H1 (cell line): ENCODE data around the gene AOAH. TPM values are rescaled to one million over a fixed set of nuclear protein-coding genes. Genes with fewer than 3 reads are reported as not detected.

ENCODE experiments used
- CTCF ChIA-PET: fragments of 300-600 bp; sonication (Branson Sonifier 250); formaldehyde crosslinking; loops from one replicate; lab custom pipeline; 2021; ENCODE audit not compliant: partially characterized antibody; lab: Charles Lee
- POLR2A ChIA-PET: fragments of 300-600 bp; sonication (Branson Sonifier 250); formaldehyde crosslinking; loops from one replicate; lab custom pipeline; 2021; ENCODE audit warnings: inconsistent platforms; ENCODE audit not compliant: partially characterized antibody; lab: Charles Lee
- DNase-seq, 2 experiments: peaks; one replicate each; pipeline versions ENCODE4 v3.0.0 to v3.0.0-alpha.2; 2010 to 2022; ENCODE audit warnings: low spot score in 2 of 2, low read depth in 1 of 2, mixed read lengths in 1 of 2
- FAIRE-seq: peaks from 2 replicates; lab custom pipeline; 2011; peaks lifted over from hg19 to GRCh38; lab: Jason Lieb, UNC
- H2AFZ ChIP-seq: 2 replicates; pipeline ENCODE4 v1.8.1; 2012; ENCODE audit warnings: low read length, inconsistent platforms
- H2AK5ac ChIP-seq: 2 replicates; pipeline ENCODE4 v1.6.1; 2013; ENCODE audit warnings: low read depth, low read length
- H2BK120ac ChIP-seq: replicated peaks from 2 replicates; pipeline ENCODE3; 2013; ENCODE audit warnings: low read depth, low read length, inconsistent platforms
- H2BK12ac ChIP-seq: 2 replicates; pipeline ENCODE4 v1.6.1; 2013; ENCODE audit warnings: low read depth, low read length
- H2BK15ac ChIP-seq: 2 replicates; pipeline ENCODE4 v1.6.1; 2013; ENCODE audit warnings: low read length
- H2BK20ac ChIP-seq: 2 replicates; pipeline ENCODE4 v1.6.1; 2013; ENCODE audit warnings: low read length
- H2BK5ac ChIP-seq: 2 replicates; pipeline ENCODE4 v1.6.1; 2013; ENCODE audit warnings: low read depth, low read length
- H3K14ac ChIP-seq: 2 replicates; pipeline ENCODE4 v1.6.1; 2013; ENCODE audit warnings: inconsistent platforms; ENCODE audit not compliant: insufficient read length
- H3K18ac ChIP-seq: 2 replicates; pipeline ENCODE4 v1.6.1; 2013; ENCODE audit warnings: low read length; ENCODE audit errors: extremely low read depth
- H3K23ac ChIP-seq: 2 replicates; pipeline ENCODE4 v1.6.1; 2013; ENCODE audit warnings: inconsistent platforms; ENCODE audit not compliant: insufficient read length
- H3K23me2 ChIP-seq: 2 replicates; pipeline ENCODE4 v1.6.1; 2013; ENCODE audit warnings: low read depth, low read length
- H3K27ac ChIP-seq: 2 replicates; pipeline ENCODE4 v1.6.1; 2011; ENCODE audit warnings: low read depth, low read length, inconsistent platforms
- H3K27me3 ChIP-seq, 4 experiments: replicated peaks in 1 of 4; 1 replicate in 1 of 4; 2 replicates in 3 of 4; pipeline versions ENCODE4 v1.6.1 to v1.8.1; 2011 to 2013; ENCODE audit warnings: low read length in 3 of 4, mild to moderate bottlenecking in 3 of 4, inconsistent platforms in 2 of 4, mixed read lengths in 2 of 4, moderate library complexity in 1 of 4; ENCODE audit not compliant: control insufficient read depth in 3 of 4, insufficient read depth in 3 of 4; ENCODE audit errors: extremely low read depth in 1 of 4
- H3K36me3 ChIP-seq, 4 experiments: 2 replicates each; pipeline versions ENCODE4 v1.6.1 to v1.8.1; 2011 to 2013; ENCODE audit warnings: mild to moderate bottlenecking in 4 of 4, low read length in 3 of 4, moderate library complexity in 2 of 4, control low read depth in 1 of 4, inconsistent platforms in 1 of 4; ENCODE audit not compliant: insufficient read depth in 4 of 4, control insufficient read depth in 2 of 4
- H3K4ac ChIP-seq: replicated peaks from 2 replicates; pipeline ENCODE3; 2013; ENCODE audit warnings: low read length, low read depth, mixed read lengths, inconsistent platforms; ENCODE audit not compliant: insufficient read length
- H3K4me1 ChIP-seq, 4 experiments: replicated peaks in 1 of 4; 1 replicate in 1 of 4; 2 replicates in 3 of 4; pipeline versions ENCODE4 v1.6.1 to v1.8.1; 2011 to 2013; ENCODE audit warnings: low read length in 3 of 4, inconsistent platforms in 2 of 4, mixed read lengths in 1 of 4; ENCODE audit not compliant: insufficient read depth in 4 of 4, control insufficient read depth in 3 of 4
- H3K4me2 ChIP-seq, 2 experiments: 2 replicates each; pipeline versions ENCODE4 v1.6.1 to v1.8.1; 2011 to 2013; ENCODE audit warnings: low read depth in 2 of 2, low read length in 2 of 2, control low read depth in 1 of 2, inconsistent platforms in 1 of 2, mild to moderate bottlenecking in 1 of 2; ENCODE audit not compliant: insufficient read depth in 1 of 2
- H3K4me3 ChIP-seq, 4 experiments: fragments of 200-600, 300-600 bp in 1 of 4; sonication (generic), shearing (Covaris generic), sonication (Bioruptor Twin) in 1 of 4; 2 replicates each; pipeline versions ENCODE4 v1.5.1 to v1.8.1; 2011 to 2016; ENCODE audit warnings: low read length in 4 of 4, low read depth in 3 of 4, control low read depth in 2 of 4, inconsistent platforms in 2 of 4, mild to moderate bottlenecking in 2 of 4, mixed read lengths in 1 of 4, moderate library complexity in 1 of 4; ENCODE audit not compliant: insufficient read depth in 2 of 4; ENCODE audit errors: extremely low read depth in 1 of 4
- H3K56ac ChIP-seq: replicated peaks from 2 replicates; pipeline ENCODE3; 2013; ENCODE audit warnings: low read depth, mild to moderate bottlenecking, mixed read lengths, low read length, inconsistent platforms; ENCODE audit not compliant: insufficient read length
- H3K79me1 ChIP-seq: 2 replicates; pipeline ENCODE4 v1.6.1; 2013; ENCODE audit warnings: low read depth, low read length, control low read depth
- H3K79me2 ChIP-seq, 2 experiments: 2 replicates each; pipeline versions ENCODE4 v1.6.1 to v1.8.1; 2012 to 2013; ENCODE audit warnings: low read length in 2 of 2, mild to moderate bottlenecking in 2 of 2, inconsistent platforms in 1 of 2; ENCODE audit not compliant: insufficient read depth in 2 of 2, control insufficient read depth in 1 of 2
- H3K9ac ChIP-seq, 4 experiments: replicated peaks in 1 of 4; 1 replicate in 1 of 4; 2 replicates in 3 of 4; pipeline versions ENCODE4 v1.6.1 to v1.8.1; 2011 to 2013; ENCODE audit warnings: low read depth in 3 of 4, low read length in 3 of 4, control low read depth in 2 of 4, mild to moderate bottlenecking in 2 of 4, moderate library complexity in 2 of 4, inconsistent platforms in 1 of 4; ENCODE audit errors: extremely low read depth in 1 of 4
- H3K9me3 ChIP-seq, 2 experiments: 2 replicates each; pipeline versions ENCODE4 v1.6.1 to v1.8.1; 2012 to 2013; ENCODE audit warnings: mild to moderate bottlenecking in 2 of 2, moderate library complexity in 2 of 2, control low read depth in 1 of 2, inconsistent platforms in 1 of 2, low read depth in 1 of 2, low read length in 1 of 2, mixed read lengths in 1 of 2; ENCODE audit not compliant: insufficient read depth in 2 of 2
- H4K20me1 ChIP-seq, 2 experiments: replicated peaks in 1 of 2; 2 replicates each; pipeline versions ENCODE3 to v1.8.1; 2011 to 2013; ENCODE audit warnings: inconsistent platforms in 2 of 2, low read length in 2 of 2, mild to moderate bottlenecking in 1 of 2; ENCODE audit not compliant: insufficient read depth in 2 of 2, control insufficient read depth in 1 of 2
- H4K5ac ChIP-seq: 2 replicates; pipeline ENCODE4 v1.6.1; 2013; ENCODE audit warnings: low read length, low read depth, mixed read lengths, inconsistent platforms; ENCODE audit not compliant: insufficient read length
- H4K8ac ChIP-seq: 2 replicates; pipeline ENCODE4 v1.8.0; 2013; ENCODE audit warnings: mild to moderate bottlenecking, moderate library complexity, low read length, inconsistent platforms; ENCODE audit not compliant: insufficient read depth; ENCODE audit errors: extremely low read depth
- H4K91ac ChIP-seq: replicated peaks from 2 replicates; pipeline ENCODE3; 2013; ENCODE audit warnings: low read length, mixed read lengths, inconsistent platforms; ENCODE audit not compliant: insufficient read length
- BCL11A ChIP-seq, 2 experiments: IDR thresholded peaks; one replicate each; pipeline ENCODE4 v1.6.1; 2011; ENCODE audit warnings: low read depth in 2 of 2, low read length in 2 of 2, mild to moderate bottlenecking in 2 of 2
- BRCA1 ChIP-seq: IDR thresholded peaks from 2 replicates; pipeline ENCODE4 v1.6.1; 2012; ENCODE audit warnings: low read depth, low read length, improper control_type of control experiment
- CEBPB ChIP-seq: IDR thresholded peaks from 2 replicates; pipeline ENCODE4 v1.6.1; 2012; ENCODE audit warnings: low read depth, low read length
- CREB1 ChIP-seq: IDR thresholded peaks from 2 replicates; pipeline ENCODE4 v1.6.1; 2012; ENCODE audit warnings: inconsistent platforms
- EZH2 ChIP-seq: fragments of 200-600 bp; sonication (generic); IDR thresholded peaks from 2 replicates; pipeline ENCODE4 v1.7.1; 2012; ENCODE audit warnings: low read depth, mild to moderate bottlenecking, moderate library complexity, low read length, inconsistent platforms; ENCODE audit not compliant: severe bottlenecking
- GTF2F1 ChIP-seq: IDR thresholded peaks from 2 replicates; pipeline ENCODE4 v1.6.1; 2012; ENCODE audit warnings: low read depth, low read length, improper control_type of control experiment, borderline replicate concordance
- HDAC6 ChIP-seq: IDR thresholded peaks from one replicate; pipeline ENCODE4 v1.7.1; 2012; ENCODE audit warnings: low read depth, mild to moderate bottlenecking, inconsistent platforms, low read length, moderate library complexity
- MAX ChIP-seq: IDR thresholded peaks from 2 replicates; pipeline ENCODE4 v1.6.1; 2012; ENCODE audit warnings: inconsistent platforms
- NRF1 ChIP-seq: IDR thresholded peaks from 2 replicates; pipeline ENCODE4 v1.6.1; 2011; ENCODE audit warnings: mild to moderate bottlenecking, low read depth, low read length, improper control_type of control experiment
- POLR2A ChIP-seq, 2 experiments: IDR thresholded peaks; 1 replicate in 1 of 2; 2 replicates in 1 of 2; pipeline ENCODE4 v1.6.1; 2011; ENCODE audit warnings: low read depth in 2 of 2, low read length in 2 of 2, mild to moderate bottlenecking in 2 of 2; ENCODE audit errors: control extremely low read depth in 1 of 2
- POU5F1 ChIP-seq: IDR thresholded peaks from 2 replicates; pipeline ENCODE4 v1.6.1; 2011; ENCODE audit warnings: low read depth, mild to moderate bottlenecking, low read length, moderate library complexity
- RAD21 ChIP-seq, 2 experiments: IDR thresholded peaks in 1 of 2; conservative IDR thresholded peaks in 1 of 2; 2 replicates each; pipeline ENCODE4 v1.6.1; 2011; ENCODE audit warnings: low read depth in 2 of 2, low read length in 2 of 2, improper control_type of control experiment in 1 of 2, inconsistent platforms in 1 of 2, mild to moderate bottlenecking in 1 of 2, moderate library complexity in 1 of 2
- SIN3A ChIP-seq, 2 experiments: IDR thresholded peaks in 1 of 2; conservative IDR thresholded peaks in 1 of 2; 2 replicates each; pipeline ENCODE4 v1.6.1; 2011 to 2012; ENCODE audit warnings: low read length in 2 of 2, improper control_type of control experiment in 1 of 2, low read depth in 1 of 2, mild to moderate bottlenecking in 1 of 2
- TCF12 ChIP-seq: IDR thresholded peaks from 2 replicates; pipeline ENCODE4 v1.6.1; 2011; ENCODE audit warnings: low read depth, mild to moderate bottlenecking, low read length
- TEAD4 ChIP-seq: IDR thresholded peaks from 2 replicates; pipeline ENCODE4 v1.6.1; 2012; ENCODE audit warnings: low read depth, low read length, inconsistent platforms, mixed read lengths
- ZNF274 ChIP-seq: IDR thresholded peaks from 2 replicates; pipeline ENCODE4 v1.7.0; 2012; ENCODE audit warnings: low read length, borderline replicate concordance; ENCODE audit errors: extremely low read depth
- WGBS, 2 experiments: shearing (Covaris generic) in 1 of 2; methylation state at CpG; one replicate each; pipeline versions ENCODE4 v1.1.6 to v1.1.7; 2013 to 2015; ENCODE audit warnings: low lambda C conversion rate in 2 of 2, mixed read lengths in 2 of 2, inconsistent platforms in 1 of 2, low coverage in 1 of 2, missing lambda C conversion rate in 1 of 2; ENCODE audit not compliant: insufficient replicate concordance in 2 of 2, insufficient coverage in 1 of 2, insufficient read length in 1 of 2; ENCODE audit errors: extremely low coverage in 1 of 2, missing lambda C conversion rate in 1 of 2; 5-methylcytosine and 5-hydroxymethylcytosine counted together
- polyA plus RNA-seq, 7 experiments: library from polyadenylated mRNA; depleted of rRNA in 3 of 7; stranded (reverse) in 5 of 7; unstranded in 2 of 7; fragments of >200 nt in 5 of 7; fragments of 200-250 nt in 2 of 7; gene quantifications; 1 replicate in 5 of 7; 2 replicates in 1 of 7; 4 replicates in 1 of 7; pipeline versions ENCODE4 v1.2.1 to v1.2.3, GENCODE V29; 2011 to 2013; ENCODE audit warnings: missing spikeins in 2 of 7, mixed read lengths in 2 of 7
- total RNA-seq: library from RNA; stranded (reverse); fragmentation: NEBNext Ultra II Directional; extraction: Animal tissue kit (Norgen Biotek cat#: 25700); gene quantifications from 2 replicates; pipeline ENCODE4 v1.2.1, GENCODE V29; 2021

Gene AOAH
- total and polyA plus RNA-seq, 2 of the 8 experiments (the other 6 are each of a cell fraction or from before 2014, with no cell fraction given): 0.08 TPM; not detected in 1

GRCh38 chr7:36617408-36617807, 106.9 kb downstream of the AOAH start:
- H3K36me3 ChIP-seq: no peaks in the 10 kb centered on the region
- no peak overlapping the region for H2BK15ac ChIP-seq
- no peaks in the 10 kb centered on the region for H3K9me3 ChIP-seq
- H3K18ac ChIP-seq: no peak overlapping the region
- no peaks in the 10 kb centered on the region; a peak in 1 of 7 replicates for H3K27me3 ChIP-seq
- ChIA-PET POLR2A (no interaction called here), CTCF (no interaction called here)
- H3K14ac ChIP-seq: no peak overlapping the region
- FAIRE-seq (no peak), DNase-seq (no peak)
- no peak overlapping the region for H3K4me3 ChIP-seq
- no peaks in the 10 kb centered on the region for H3K79me1 ChIP-seq
- H3K4me2 ChIP-seq: no peak overlapping the region
- peaks cover 0 to 6% (median 3%) of the 10 kb centered on the region in 4 experiments; a peak in 3 of 7 replicates for H3K4me1 ChIP-seq
- 83% methylated on average over 1 of the region's 1 CpG; no CpG with 5 or more reads in 1 of the 2 experiments for WGBS, 2 experiments
- no peak overlapping the region for H3K4ac ChIP-seq
- no peaks in the 10 kb centered on the region for H4K20me1 ChIP-seq
- no peak overlapping the region for H2AFZ ChIP-seq
- no peak overlapping the region for H3K27ac ChIP-seq
- no peak overlapping the region for H4K8ac ChIP-seq
- no peak overlapping the region for H2BK12ac ChIP-seq
- no peak overlapping the region for H4K5ac ChIP-seq
- no peak overlapping the region for H4K91ac ChIP-seq
- no peak overlapping the region for H3K9ac ChIP-seq
- no peaks in the 10 kb centered on the region for H3K23me2 ChIP-seq
- H2AK5ac ChIP-seq: no peak overlapping the region
- no peak overlapping the region for H2BK5ac ChIP-seq
- no peak overlapping the region for H3K56ac ChIP-seq
- H2BK120ac ChIP-seq: no peak overlapping the region
- H3K79me2 ChIP-seq: no peaks in the 10 kb centered on the region
- no peak overlapping the region for H3K23ac ChIP-seq
- no peak overlapping the region for H2BK20ac ChIP-seq
- no peak for TF ChIP-seq TEAD4
- no peak for TF ChIP-seq HDAC6
- TF ChIP-seq ZNF274: no peak
- TF ChIP-seq NRF1: no peak
- no peak for TF ChIP-seq GTF2F1
- TF ChIP-seq POLR2A (IDR thresholded peaks at IDR 0.05; ENCODE audit: control extremely low read depth in 1 of 2, low read depth in 2 of 2, low read length in 2 of 2): no peak
- no peak for TF ChIP-seq TCF12
- TF ChIP-seq EZH2: no peak
- TF ChIP-seq POU5F1: no peak
- TF ChIP-seq CREB1: no peak
- no peak for TF ChIP-seq RAD21 (IDR thresholded peaks at IDR 0.05 in 1 of 2, conservative IDR thresholded peaks at IDR 0.05 in 1 of 2; ENCODE audit: low read depth in 2 of 2, low read length in 2 of 2)
- no peak for TF ChIP-seq CEBPB
- TF ChIP-seq SIN3A (conservative IDR thresholded peaks at IDR 0.05 in 1 of 2, IDR thresholded peaks at IDR 0.05 in 1 of 2; ENCODE audit: low read depth in 1 of 2, low read length in 2 of 2): no peak
- TF ChIP-seq BCL11A (IDR thresholded peaks at IDR 0.05; ENCODE audit: low read depth in 2 of 2, low read length in 2 of 2): no peak
- no peak for TF ChIP-seq BRCA1
- TF ChIP-seq MAX: no peak
